Activated T-cell treated with anti-CD3 and anti-CD28 coated beads for 24 hours (primary cell): ENCODE measurements around the gene NIPA2.

ENCODE experiments used
- DNase-seq: peaks from one replicate; pipeline ENCODE4 v3.0.0-alpha.2; 2020; ENCODE audit warnings: low read depth

Gene NIPA2

DNA sequence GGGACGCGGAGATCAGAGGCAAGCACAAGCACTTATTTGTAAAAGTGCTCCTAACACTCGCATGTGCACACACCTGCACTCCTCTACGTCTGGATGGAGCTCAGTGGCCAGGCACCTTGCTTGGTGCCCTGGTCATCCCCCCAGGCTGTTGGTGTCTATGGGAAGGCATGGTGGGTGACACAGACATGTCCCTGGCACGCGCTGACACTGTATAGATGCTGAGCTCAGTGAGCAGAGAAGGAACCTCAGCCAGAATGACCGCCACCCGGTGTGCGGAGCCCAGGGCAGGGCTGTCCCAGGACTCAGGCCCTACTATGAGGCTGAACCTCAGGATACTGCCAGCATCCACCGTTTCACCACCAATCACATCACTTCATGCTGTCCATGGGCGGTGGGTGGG is 64.5 kb downstream of the NIPA2 start:
- no peak for DNase-seq

DNA sequence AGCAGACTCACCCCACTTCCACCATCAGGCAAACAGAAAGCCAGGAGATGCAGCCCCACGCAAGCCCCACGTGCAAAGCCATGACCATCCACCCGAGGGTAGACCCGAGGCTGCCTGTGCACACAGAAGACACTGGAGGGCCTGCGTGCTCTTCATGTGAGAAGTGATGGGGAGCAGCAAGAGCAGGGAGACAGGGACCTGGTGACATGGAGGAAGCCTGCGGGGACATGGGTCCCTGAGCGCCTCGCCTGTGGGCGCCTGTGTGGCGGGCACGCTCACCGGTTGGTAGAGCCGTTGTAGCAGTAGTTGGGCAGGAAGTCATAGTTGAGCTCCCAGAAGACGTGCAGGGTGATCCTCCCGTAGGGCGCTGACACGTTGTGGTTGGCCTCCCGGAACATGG is 65.0 kb downstream of the NIPA2 start:
- DNase-seq = no peak

DNA sequence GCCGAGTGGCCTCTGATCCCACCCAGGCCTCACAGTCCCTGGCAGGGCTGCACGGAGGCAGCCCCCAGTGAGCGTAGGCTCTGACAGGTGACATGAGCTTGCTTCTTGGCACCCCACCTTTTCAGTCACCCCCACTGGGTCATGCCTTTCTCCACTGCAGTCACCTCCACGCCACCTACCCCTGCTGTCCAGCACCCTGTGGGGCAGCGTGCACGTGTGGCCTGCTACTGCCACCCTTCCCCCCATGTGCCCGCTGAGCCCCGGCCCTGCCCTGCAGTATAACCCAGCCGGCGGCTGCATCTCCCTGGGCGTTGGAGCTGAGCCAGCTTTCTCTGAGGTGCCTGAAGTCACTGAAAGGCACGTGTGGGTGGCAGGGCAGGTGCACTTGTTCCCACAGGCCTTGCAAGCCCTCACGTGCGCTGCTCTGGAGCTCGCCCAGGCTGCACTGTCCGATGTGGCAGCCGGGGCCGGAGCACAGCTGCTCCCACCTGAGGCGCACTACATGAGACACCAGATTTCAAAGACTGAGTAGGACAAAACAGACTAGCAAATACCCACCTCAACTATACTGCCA is 65.6 kb downstream of the NIPA2 start:
- DNase-seq = no peak

DNA sequence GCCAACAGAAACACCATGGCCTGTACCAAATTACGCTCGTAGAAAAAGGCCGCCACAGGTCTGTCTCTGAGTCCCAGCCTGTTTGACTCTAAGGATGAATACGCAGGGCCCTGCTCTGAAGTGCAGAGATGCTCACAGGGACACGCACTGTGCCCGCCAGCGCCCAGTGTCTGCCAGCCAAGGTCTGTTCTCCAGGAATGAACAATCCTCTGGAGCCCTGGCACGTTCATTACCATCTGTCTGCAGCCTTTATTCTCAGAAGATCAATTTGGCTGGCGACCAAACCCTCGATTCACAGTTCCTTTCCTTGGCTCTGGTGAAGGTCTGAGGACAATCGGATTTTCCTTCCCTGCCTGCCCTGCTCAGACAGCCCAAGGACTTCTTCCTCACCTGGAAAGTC is 66.3 kb downstream of the NIPA2 start:
- DNase-seq = no peak

DNA sequence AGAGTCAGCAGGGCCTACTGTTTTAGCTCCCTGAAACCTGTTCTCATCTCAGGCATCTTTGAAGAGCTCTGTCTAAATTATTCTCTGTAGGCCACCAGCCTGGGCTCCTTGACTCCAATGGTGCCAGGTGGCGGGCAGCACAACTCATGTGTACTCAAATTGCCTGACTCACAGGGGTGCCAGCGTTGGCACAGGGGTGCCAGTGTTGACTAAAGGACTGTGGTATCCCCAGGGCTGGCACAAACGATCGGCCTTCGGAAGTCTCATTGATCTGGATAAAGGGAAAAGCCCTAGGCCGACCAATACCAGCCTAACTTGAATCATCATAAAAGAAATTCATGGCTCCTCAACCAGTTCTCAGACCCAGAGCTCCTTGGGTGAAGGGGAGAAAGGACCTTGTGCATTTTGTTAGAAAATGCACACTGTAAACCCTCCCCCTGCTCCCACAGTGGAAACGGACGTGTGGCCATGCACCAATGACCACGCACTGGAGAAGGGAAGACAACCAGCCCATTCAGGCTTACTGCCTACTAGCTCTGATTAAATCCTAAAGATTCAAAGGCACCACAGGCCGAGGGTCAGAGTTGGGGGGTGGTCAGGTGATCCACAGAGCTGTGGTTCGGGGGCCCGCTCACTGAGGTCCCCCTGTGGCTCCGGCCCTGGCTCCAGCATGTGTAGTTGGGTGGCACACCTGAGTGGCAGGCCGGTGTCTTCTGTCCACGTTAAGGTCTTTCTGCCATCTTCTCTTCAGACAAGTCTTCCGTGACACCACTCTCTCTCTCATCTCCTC is 68.9 kb downstream of the NIPA2 start:
- no peak for DNase-seq

DNA sequence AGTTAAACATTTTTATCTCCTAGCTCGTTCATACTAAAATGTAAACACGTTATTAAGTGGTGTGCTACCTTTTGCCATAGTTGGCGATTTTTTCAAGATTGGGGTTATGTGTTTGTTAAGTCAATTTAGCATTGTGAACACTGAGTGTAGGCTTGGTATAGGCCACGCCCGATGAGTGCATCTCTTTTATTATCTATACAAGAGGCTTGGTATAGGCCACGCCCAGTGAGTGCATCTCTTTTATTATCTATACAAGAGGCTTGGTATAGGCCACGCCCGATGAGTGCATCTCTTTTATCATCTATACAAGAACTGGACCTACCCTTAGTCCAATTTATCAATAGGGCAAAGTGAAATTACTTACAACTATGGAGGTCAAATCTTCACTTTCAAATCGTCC is 70.4 kb downstream of the NIPA2 start:
- no peak for DNase-seq

DNA sequence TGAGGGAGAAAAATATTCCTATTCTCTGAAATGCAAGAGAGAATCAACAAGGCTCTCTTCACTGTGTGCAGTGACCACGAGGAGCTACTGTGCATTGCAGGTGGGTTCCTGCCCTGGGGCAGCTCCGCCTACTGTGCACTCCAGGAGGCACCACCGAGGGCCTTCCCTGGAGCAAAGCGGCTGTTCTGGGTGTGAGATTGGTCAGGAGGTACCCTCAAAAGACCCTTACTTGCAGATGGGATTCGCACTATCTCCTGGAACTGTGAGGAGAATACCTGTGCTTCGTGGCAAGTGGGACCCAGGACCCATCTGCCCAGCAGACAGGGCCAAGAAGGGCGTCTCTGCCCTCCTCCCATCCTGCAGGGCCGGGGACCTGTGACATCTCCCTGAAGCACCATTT is 72.8 kb downstream of the NIPA2 start:
- no peak for DNase-seq

DNA sequence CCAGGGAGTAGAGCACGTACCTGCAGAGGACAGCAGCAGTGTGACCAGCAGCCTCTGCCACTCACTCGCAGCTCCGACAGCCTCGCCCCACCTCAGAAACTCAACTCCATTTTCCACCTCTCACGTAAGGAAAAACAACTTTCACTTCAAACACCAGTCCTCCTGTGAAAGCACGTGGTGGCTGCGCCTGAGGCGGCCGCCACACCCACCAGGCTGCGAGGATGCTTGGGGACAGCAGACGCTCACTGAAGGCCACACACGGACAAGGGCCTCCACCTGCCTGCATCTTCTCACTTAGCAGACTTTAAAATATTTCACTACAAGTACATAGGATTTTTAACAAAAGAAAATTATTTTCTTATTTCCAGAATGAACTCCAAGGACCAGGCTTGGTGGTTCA is 73.8 kb downstream of the NIPA2 start:
- no peak for DNase-seq

DNA sequence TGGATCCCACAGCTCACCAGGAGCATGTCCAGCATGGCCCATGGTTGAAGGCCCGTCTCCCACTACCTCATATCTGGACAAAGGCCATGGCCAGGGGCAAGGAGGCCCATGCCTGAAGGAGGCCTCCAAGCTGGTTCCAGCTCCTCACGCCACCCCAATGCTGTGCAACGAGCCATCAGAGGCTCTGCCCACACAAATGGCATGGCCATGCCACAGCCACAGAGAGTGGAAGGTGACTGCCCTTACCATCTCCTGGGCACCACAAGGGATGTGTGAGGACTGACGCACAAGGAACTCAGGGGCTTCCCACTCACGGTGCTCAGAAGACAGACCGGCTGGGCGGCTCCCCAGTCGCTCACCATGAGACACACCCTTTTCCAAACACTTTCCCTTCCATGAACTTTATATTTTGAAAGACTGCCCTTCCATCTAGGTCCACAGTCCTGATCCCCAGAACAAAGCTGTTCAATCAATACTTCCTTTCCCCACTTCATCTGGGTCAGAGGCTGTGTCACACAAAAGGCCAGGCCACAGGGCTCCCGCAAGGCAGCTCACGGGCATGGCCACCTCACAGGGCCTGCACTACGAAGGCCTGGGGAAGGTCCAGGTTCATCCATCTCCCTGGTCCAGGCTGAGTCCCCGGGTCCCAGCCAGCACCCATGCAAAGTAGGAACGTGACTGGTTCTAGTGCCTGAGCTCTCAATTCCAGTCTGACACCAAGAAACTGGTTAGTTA is 75.3 kb downstream of the NIPA2 start:
- DNase-seq = no peak

DNA sequence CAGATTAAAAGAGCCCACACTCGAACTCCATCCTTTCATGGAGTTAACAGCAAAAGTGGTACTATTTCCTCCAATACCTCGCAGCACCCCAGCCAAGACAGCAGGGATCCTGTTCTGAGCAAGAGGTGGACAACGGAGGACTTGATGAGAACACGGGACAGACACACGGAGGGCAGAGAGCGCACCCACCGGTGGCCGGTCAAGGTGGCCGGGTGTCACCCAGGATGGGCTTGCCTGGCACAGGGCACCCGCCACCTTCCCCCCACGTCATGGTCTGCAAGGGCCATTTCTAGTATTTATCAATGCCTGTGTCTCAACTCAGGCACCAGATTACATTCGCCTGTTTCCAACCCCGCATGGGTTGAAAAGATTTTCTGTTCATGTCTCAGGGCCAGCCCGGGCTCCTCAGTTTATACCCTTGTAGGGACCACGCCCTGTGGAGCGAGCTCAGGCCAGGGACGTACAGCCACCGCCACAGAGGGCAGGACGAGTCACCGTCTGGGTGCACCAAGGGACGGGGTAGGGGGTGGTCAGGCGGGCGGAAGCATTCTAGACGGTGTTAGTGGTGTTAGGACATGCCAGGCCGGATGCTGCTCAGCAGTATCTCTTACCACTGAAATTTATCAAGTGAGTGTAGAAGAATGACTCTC is 77.5 kb downstream of the NIPA2 start:
- no peak for DNase-seq

DNA sequence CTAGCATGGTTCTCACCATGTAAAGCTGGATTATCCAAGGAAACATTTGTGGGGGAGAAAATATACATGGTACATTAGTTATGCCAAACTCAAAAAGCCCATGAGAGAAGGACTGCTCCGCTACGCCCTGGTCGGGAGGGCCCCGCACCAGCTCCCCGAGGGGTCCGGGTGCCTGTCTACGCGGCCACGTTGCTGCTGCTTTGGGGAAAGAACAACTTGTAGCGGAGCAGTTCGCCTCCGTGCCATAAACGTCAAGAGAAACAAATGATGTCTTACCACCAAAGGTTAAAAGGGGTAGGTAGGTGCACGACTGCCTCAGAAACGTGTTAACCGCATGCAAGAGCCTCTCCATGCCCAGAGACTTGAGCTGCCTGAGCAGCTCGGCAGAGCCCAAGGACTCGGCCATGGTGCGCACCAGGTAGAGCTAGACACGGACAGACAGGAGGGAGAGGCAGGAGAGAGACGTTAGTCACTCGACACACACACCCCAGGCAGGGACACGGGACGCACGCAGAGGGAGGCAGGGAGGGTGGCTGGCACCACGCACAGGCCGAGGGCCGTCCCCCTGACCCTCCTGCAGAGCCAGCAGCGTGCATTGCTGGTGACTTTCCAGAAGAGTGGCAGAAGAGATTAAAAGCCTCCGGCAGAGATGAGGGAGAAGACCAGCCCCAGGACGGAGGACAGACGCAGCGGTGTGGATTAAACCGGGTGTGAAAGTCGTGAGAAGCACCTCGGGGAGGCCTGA is 78.3 kb downstream of the NIPA2 start:
- no peak for DNase-seq

DNA sequence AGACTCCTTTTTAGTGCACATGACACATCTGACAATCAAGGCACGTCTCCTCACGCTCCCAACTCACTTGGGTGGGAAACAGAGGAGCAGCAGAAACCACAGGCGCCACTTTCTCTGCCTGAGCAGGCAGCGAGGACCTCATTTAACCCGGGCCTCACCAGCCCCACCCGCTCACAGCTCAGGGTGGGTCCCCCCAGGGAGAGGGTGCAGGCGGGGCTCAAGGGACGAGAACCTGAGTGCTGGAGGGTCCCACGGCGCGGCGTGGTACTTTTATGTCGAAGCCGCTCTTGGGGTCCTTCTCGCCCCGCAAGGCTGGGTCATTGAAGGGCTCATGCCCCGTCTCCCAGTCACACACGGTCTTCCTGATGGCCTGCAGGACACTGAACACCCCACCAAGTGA is 79.1 kb downstream of the NIPA2 start:
- no peak for DNase-seq
